H1 (cell line): ENCODE results near the gene HES3. TPM values are rescaled to one million over a fixed set of nuclear protein-coding genes. Genes with fewer than 3 reads are reported as not detected.

Experiments
- CTCF ChIA-PET: fragments of 300-600 bp; sonication (Branson Sonifier 250); formaldehyde crosslinking; loops from one replicate; lab custom pipeline; 2021; ENCODE audit not compliant: partially characterized antibody; lab: Charles Lee
- POLR2A ChIA-PET: fragments of 300-600 bp; sonication (Branson Sonifier 250); formaldehyde crosslinking; loops from one replicate; lab custom pipeline; 2021; ENCODE audit warnings: inconsistent platforms; ENCODE audit not compliant: partially characterized antibody; lab: Charles Lee
- DNase-seq, 2 experiments: peaks; one replicate each; pipeline versions ENCODE4 v3.0.0 to v3.0.0-alpha.2; 2010 to 2022; ENCODE audit warnings: low spot score in 2 of 2, low read depth in 1 of 2, mixed read lengths in 1 of 2
- FAIRE-seq: peaks from 2 replicates; lab custom pipeline; 2011; peaks lifted over from hg19 to GRCh38; lab: Jason Lieb, UNC
- H2AFZ ChIP-seq: 2 replicates; pipeline ENCODE4 v1.8.1; 2012; ENCODE audit warnings: low read length, inconsistent platforms
- H2AK5ac ChIP-seq: 2 replicates; pipeline ENCODE4 v1.6.1; 2013; ENCODE audit warnings: low read depth, low read length
- H2BK120ac ChIP-seq: replicated peaks from 2 replicates; pipeline ENCODE3; 2013; ENCODE audit warnings: low read depth, low read length, inconsistent platforms
- H2BK12ac ChIP-seq: 2 replicates; pipeline ENCODE4 v1.6.1; 2013; ENCODE audit warnings: low read depth, low read length
- H2BK15ac ChIP-seq: 2 replicates; pipeline ENCODE4 v1.6.1; 2013; ENCODE audit warnings: low read length
- H2BK20ac ChIP-seq: 2 replicates; pipeline ENCODE4 v1.6.1; 2013; ENCODE audit warnings: low read length
- H2BK5ac ChIP-seq: 2 replicates; pipeline ENCODE4 v1.6.1; 2013; ENCODE audit warnings: low read depth, low read length
- H3K14ac ChIP-seq: 2 replicates; pipeline ENCODE4 v1.6.1; 2013; ENCODE audit warnings: inconsistent platforms; ENCODE audit not compliant: insufficient read length
- H3K18ac ChIP-seq: 2 replicates; pipeline ENCODE4 v1.6.1; 2013; ENCODE audit warnings: low read length; ENCODE audit errors: extremely low read depth
- H3K23ac ChIP-seq: 2 replicates; pipeline ENCODE4 v1.6.1; 2013; ENCODE audit warnings: inconsistent platforms; ENCODE audit not compliant: insufficient read length
- H3K23me2 ChIP-seq: 2 replicates; pipeline ENCODE4 v1.6.1; 2013; ENCODE audit warnings: low read depth, low read length
- H3K27ac ChIP-seq: 2 replicates; pipeline ENCODE4 v1.6.1; 2011; ENCODE audit warnings: low read depth, low read length, inconsistent platforms
- H3K27me3 ChIP-seq, 4 experiments: replicated peaks in 1 of 4; 1 replicate in 1 of 4; 2 replicates in 3 of 4; pipeline versions ENCODE4 v1.6.1 to v1.8.1; 2011 to 2013; ENCODE audit warnings: low read length in 3 of 4, mild to moderate bottlenecking in 3 of 4, inconsistent platforms in 2 of 4, mixed read lengths in 2 of 4, moderate library complexity in 1 of 4; ENCODE audit not compliant: control insufficient read depth in 3 of 4, insufficient read depth in 3 of 4; ENCODE audit errors: extremely low read depth in 1 of 4
- H3K36me3 ChIP-seq, 4 experiments: 2 replicates each; pipeline versions ENCODE4 v1.6.1 to v1.8.1; 2011 to 2013; ENCODE audit warnings: mild to moderate bottlenecking in 4 of 4, low read length in 3 of 4, moderate library complexity in 2 of 4, control low read depth in 1 of 4, inconsistent platforms in 1 of 4; ENCODE audit not compliant: insufficient read depth in 4 of 4, control insufficient read depth in 2 of 4
- H3K4ac ChIP-seq: replicated peaks from 2 replicates; pipeline ENCODE3; 2013; ENCODE audit warnings: low read length, low read depth, mixed read lengths, inconsistent platforms; ENCODE audit not compliant: insufficient read length
- H3K4me1 ChIP-seq, 4 experiments: replicated peaks in 1 of 4; 1 replicate in 1 of 4; 2 replicates in 3 of 4; pipeline versions ENCODE4 v1.6.1 to v1.8.1; 2011 to 2013; ENCODE audit warnings: low read length in 3 of 4, inconsistent platforms in 2 of 4, mixed read lengths in 1 of 4; ENCODE audit not compliant: insufficient read depth in 4 of 4, control insufficient read depth in 3 of 4
- H3K4me2 ChIP-seq, 2 experiments: 2 replicates each; pipeline versions ENCODE4 v1.6.1 to v1.8.1; 2011 to 2013; ENCODE audit warnings: low read depth in 2 of 2, low read length in 2 of 2, control low read depth in 1 of 2, inconsistent platforms in 1 of 2, mild to moderate bottlenecking in 1 of 2; ENCODE audit not compliant: insufficient read depth in 1 of 2
- H3K4me3 ChIP-seq, 4 experiments: fragments of 200-600, 300-600 bp in 1 of 4; sonication (generic), shearing (Covaris generic), sonication (Bioruptor Twin) in 1 of 4; 2 replicates each; pipeline versions ENCODE4 v1.5.1 to v1.8.1; 2011 to 2016; ENCODE audit warnings: low read length in 4 of 4, low read depth in 3 of 4, control low read depth in 2 of 4, inconsistent platforms in 2 of 4, mild to moderate bottlenecking in 2 of 4, mixed read lengths in 1 of 4, moderate library complexity in 1 of 4; ENCODE audit not compliant: insufficient read depth in 2 of 4; ENCODE audit errors: extremely low read depth in 1 of 4
- H3K56ac ChIP-seq: replicated peaks from 2 replicates; pipeline ENCODE3; 2013; ENCODE audit warnings: low read depth, mild to moderate bottlenecking, mixed read lengths, low read length, inconsistent platforms; ENCODE audit not compliant: insufficient read length
- H3K79me1 ChIP-seq: 2 replicates; pipeline ENCODE4 v1.6.1; 2013; ENCODE audit warnings: low read depth, low read length, control low read depth
- H3K79me2 ChIP-seq, 2 experiments: 2 replicates each; pipeline versions ENCODE4 v1.6.1 to v1.8.1; 2012 to 2013; ENCODE audit warnings: low read length in 2 of 2, mild to moderate bottlenecking in 2 of 2, inconsistent platforms in 1 of 2; ENCODE audit not compliant: insufficient read depth in 2 of 2, control insufficient read depth in 1 of 2
- H3K9ac ChIP-seq, 4 experiments: replicated peaks in 1 of 4; 1 replicate in 1 of 4; 2 replicates in 3 of 4; pipeline versions ENCODE4 v1.6.1 to v1.8.1; 2011 to 2013; ENCODE audit warnings: low read depth in 3 of 4, low read length in 3 of 4, control low read depth in 2 of 4, mild to moderate bottlenecking in 2 of 4, moderate library complexity in 2 of 4, inconsistent platforms in 1 of 4; ENCODE audit errors: extremely low read depth in 1 of 4
- H3K9me3 ChIP-seq, 2 experiments: 2 replicates each; pipeline versions ENCODE4 v1.6.1 to v1.8.1; 2012 to 2013; ENCODE audit warnings: mild to moderate bottlenecking in 2 of 2, moderate library complexity in 2 of 2, control low read depth in 1 of 2, inconsistent platforms in 1 of 2, low read depth in 1 of 2, low read length in 1 of 2, mixed read lengths in 1 of 2; ENCODE audit not compliant: insufficient read depth in 2 of 2
- H4K20me1 ChIP-seq, 2 experiments: replicated peaks in 1 of 2; 2 replicates each; pipeline versions ENCODE3 to v1.8.1; 2011 to 2013; ENCODE audit warnings: inconsistent platforms in 2 of 2, low read length in 2 of 2, mild to moderate bottlenecking in 1 of 2; ENCODE audit not compliant: insufficient read depth in 2 of 2, control insufficient read depth in 1 of 2
- H4K5ac ChIP-seq: 2 replicates; pipeline ENCODE4 v1.6.1; 2013; ENCODE audit warnings: low read length, low read depth, mixed read lengths, inconsistent platforms; ENCODE audit not compliant: insufficient read length
- H4K8ac ChIP-seq: 2 replicates; pipeline ENCODE4 v1.8.0; 2013; ENCODE audit warnings: mild to moderate bottlenecking, moderate library complexity, low read length, inconsistent platforms; ENCODE audit not compliant: insufficient read depth; ENCODE audit errors: extremely low read depth
- H4K91ac ChIP-seq: replicated peaks from 2 replicates; pipeline ENCODE3; 2013; ENCODE audit warnings: low read length, mixed read lengths, inconsistent platforms; ENCODE audit not compliant: insufficient read length
- BACH1 ChIP-seq: IDR thresholded peaks from 2 replicates; pipeline ENCODE4 v1.6.1; 2012; ENCODE audit warnings: low read length, improper control_type of control experiment
- BRCA1 ChIP-seq: IDR thresholded peaks from 2 replicates; pipeline ENCODE4 v1.6.1; 2012; ENCODE audit warnings: low read depth, low read length, improper control_type of control experiment
- CTCF ChIP-seq, 3 experiments: IDR thresholded peaks; 1 replicate in 2 of 3; 2 replicates in 1 of 3; pipeline versions ENCODE4 v1.5.1 to v1.6.1; 2011; ENCODE audit warnings: low read length in 3 of 3, mild to moderate bottlenecking in 3 of 3, inconsistent platforms in 2 of 3, low read depth in 1 of 3, moderate library complexity in 1 of 3; ENCODE audit not compliant: insufficient read depth in 1 of 3; ENCODE audit errors: control extremely low read depth in 1 of 3
- EGR1 ChIP-seq: IDR thresholded peaks from 2 replicates; pipeline ENCODE4 v1.6.1; 2011; ENCODE audit warnings: low read depth, low read length, borderline replicate concordance
- POLR2A ChIP-seq, 2 experiments: IDR thresholded peaks; 1 replicate in 1 of 2; 2 replicates in 1 of 2; pipeline ENCODE4 v1.6.1; 2011; ENCODE audit warnings: low read depth in 2 of 2, low read length in 2 of 2, mild to moderate bottlenecking in 2 of 2; ENCODE audit errors: control extremely low read depth in 1 of 2
- SIRT6 ChIP-seq: IDR thresholded peaks from one replicate; pipeline ENCODE4 v1.7.1; 2012; ENCODE audit warnings: low read length, inconsistent platforms
- WGBS, 2 experiments: shearing (Covaris generic) in 1 of 2; methylation state at CpG; one replicate each; pipeline versions ENCODE4 v1.1.6 to v1.1.7; 2013 to 2015; ENCODE audit warnings: low lambda C conversion rate in 2 of 2, mixed read lengths in 2 of 2, inconsistent platforms in 1 of 2, low coverage in 1 of 2, missing lambda C conversion rate in 1 of 2; ENCODE audit not compliant: insufficient replicate concordance in 2 of 2, insufficient coverage in 1 of 2, insufficient read length in 1 of 2; ENCODE audit errors: extremely low coverage in 1 of 2, missing lambda C conversion rate in 1 of 2; 5-methylcytosine and 5-hydroxymethylcytosine counted together
- polyA plus RNA-seq, 7 experiments: library from polyadenylated mRNA; depleted of rRNA in 3 of 7; stranded (reverse) in 5 of 7; unstranded in 2 of 7; fragments of >200 nt in 5 of 7; fragments of 200-250 nt in 2 of 7; gene quantifications; 1 replicate in 5 of 7; 2 replicates in 1 of 7; 4 replicates in 1 of 7; pipeline versions ENCODE4 v1.2.1 to v1.2.3, GENCODE V29; 2011 to 2013; ENCODE audit warnings: missing spikeins in 2 of 7, mixed read lengths in 2 of 7
- total RNA-seq: library from RNA; stranded (reverse); fragmentation: NEBNext Ultra II Directional; extraction: Animal tissue kit (Norgen Biotek cat#: 25700); gene quantifications from 2 replicates; pipeline ENCODE4 v1.2.1, GENCODE V29; 2021

HES3 gene
- total and polyA plus RNA-seq, 2 of the 8 experiments (the other 6 are each of a cell fraction or from before 2014, with no cell fraction given): 38.8 to 54.3 TPM

- H3K4me2 ChIP-seq: no peak overlapping the region
- no peak overlapping the region for H2AFZ ChIP-seq
- no peaks in the 10 kb centered on the region for H3K9me3 ChIP-seq
- H3K36me3 ChIP-seq: no peaks in the 10 kb centered on the region; a peak in 1 of 8 replicates
- H3K23me2 ChIP-seq: peaks cover 7% of the 10 kb centered on the region; the same call in 1 of the 2 replicates
- no peak for FAIRE-seq
- no peak overlapping the region for H2AK5ac ChIP-seq
- no peak overlapping the region for H3K23ac ChIP-seq
- H2BK5ac ChIP-seq: no peak overlapping the region
- WGBS, 2 experiments: 94% methylated on average over 10 of the region's 10 CpGs; no CpG with 5 or more reads in 1 of the 2 experiments
- H3K56ac ChIP-seq: no peak overlapping the region
- peaks cover 0 to 13% (median 3%) of the 10 kb centered on the region in 4 experiments; a peak in 6 of 7 replicates for H3K4me1 ChIP-seq
- H3K79me1 ChIP-seq: no peaks in the 10 kb centered on the region
- H3K4me3 ChIP-seq: no peak overlapping the region
- H3K18ac ChIP-seq: no peak overlapping the region
- H2BK12ac ChIP-seq: no peak overlapping the region
- H4K91ac ChIP-seq: no peak overlapping the region
- H3K4ac ChIP-seq: no peak overlapping the region
- no peak overlapping the region for H4K5ac ChIP-seq
- no peak overlapping the region for H2BK120ac ChIP-seq
- POLR2A ChIA-PET: interaction anchor here (0.8 to 2.8 kb wide), 3 partner anchors 9 to 214 kb away, joined by 3 to 16 read pairs (median 3); no protein-coding TSS in a partner anchor
- H3K27me3 ChIP-seq: peaks cover 0 to 20% (median 13%) of the 10 kb centered on the region in 4 experiments; a peak in 3 of 7 replicates
- CTCF ChIA-PET: interaction anchor here (0.9 to 17.6 kb wide), 14 partner anchors 8 to 146 kb away, joined by 3 to 280 read pairs (median 4); no protein-coding TSS in a partner anchor
- no peak for DNase-seq
- no peak overlapping the region for H3K27ac ChIP-seq
- no peak overlapping the region for H4K8ac ChIP-seq
- no peak overlapping the region for H3K9ac ChIP-seq
- H3K14ac ChIP-seq: no peak overlapping the region
- H2BK20ac ChIP-seq: no peak overlapping the region
- no peaks in the 10 kb centered on the region for H3K79me2 ChIP-seq
- peaks cover 12 to 22% of the 10 kb centered on the region in 2 experiments for H4K20me1 ChIP-seq
- H2BK15ac ChIP-seq: no peak overlapping the region
- TF ChIP-seq EGR1: no peak
- TF ChIP-seq CTCF (IDR thresholded peaks at IDR 0.05; ENCODE audit: control extremely low read depth in 1 of 3, insufficient read depth in 1 of 3, low read depth in 1 of 3, low read length in 3 of 3): no peak
- TF ChIP-seq BRCA1: no peak
- no peak for TF ChIP-seq SIRT6
- no peak for TF ChIP-seq POLR2A (IDR thresholded peaks at IDR 0.05; ENCODE audit: control extremely low read depth in 1 of 2, low read depth in 2 of 2, low read length in 2 of 2)
- TF ChIP-seq BACH1: no peak
Observed at GRCh38 chr1:6258675-6259074, 14.7 kb downstream of the HES3 start.
